Measurements from ENCODE around the gene BPIFB6. TPM values are rescaled to one million over a fixed set of nuclear protein-coding genes. Genes with fewer than 3 reads are reported as not detected.

The BPIFB6 gene
- total RNA-seq, 6 donors from 2014 or later = not detected

GRCh38 chr20:33093582-33093981 is 62.1 kb downstream of the BPIFB6 start:
- DNase-seq (no peak), ATAC-seq (ENCODE audit: low FRiP score in 2 of 2) (no peak)
- H3K4me1 ChIP-seq = peaks cover 0 to 9% (median 0%) of the 10 kb centered on the region in 4 donors
- no peak for TF ChIP-seq EP300 (IDR thresholded peaks at IDR 0.05)
- TF ChIP-seq POLR2A (IDR thresholded peaks at IDR 0.05) = no peak
- no peak for TF ChIP-seq CTCF (IDR thresholded peaks at IDR 0.05)
- no peak for TF ChIP-seq POLR2AphosphoS5 (IDR thresholded peaks at IDR 0.05)
- no peaks in the 10 kb centered on the region for H3K9me3 ChIP-seq
- no peak overlapping the region for H3K27ac ChIP-seq
- no peaks in the 10 kb centered on the region for H3K27me3 ChIP-seq
- H3K36me3 ChIP-seq = no peaks in the 10 kb centered on the region
- WGBS, 2 donors = 53 to 56% methylated on average over 1 of the region's 1 CpG
- no peak overlapping the region for H3K4me3 ChIP-seq

Other genes with a start within 250 kb of the BPIFB6 start
- 10 to 100 TPM; 36.2 to 94.2 (median 77.9) TPM for gene MAPRE1, start 211.7 kb upstream of the BPIFB6 start, total RNA-seq
- gene EFCAB8, start 172.7 kb upstream of the BPIFB6 start, total RNA-seq = 1 to 10 TPM in 3 of 6 donors, under 1 TPM in 3; 0.10 to 3.3 (median 0.67) TPM
- not detected for gene SUN5, start 27.2 kb upstream of the BPIFB6 start, total RNA-seq
- gene BPIFB2, start 23.9 kb upstream of the BPIFB6 start, total RNA-seq = 1 to 10 TPM in 1 of 6 donors, under 1 TPM in 2, not detected in 3; 0.23 to 3.1 (median 0.27) TPM
- not detected for gene BPIFB3, start 22.3 kb downstream of the BPIFB6 start, total RNA-seq
- gene BPIFB4, start 48.0 kb downstream of the BPIFB6 start, total RNA-seq = not detected
- not detected for gene BPIFA2, start 136.5 kb downstream of the BPIFB6 start, total RNA-seq
- not detected for gene BPIFA3, start 185.7 kb downstream of the BPIFB6 start, total RNA-seq
- 10 to 100 TPM in 2 of 6 donors, 1 to 10 TPM in 2, under 1 TPM in 2; 0.26 to 61.8 (median 2.6) TPM for gene BPIFA1, start 204.3 kb downstream of the BPIFB6 start, total RNA-seq